GM21737 (cell line): ENCODE measurements around the gene GPR108.

Experiments used
- ATAC-seq: cut with Tn5 transposase; IDR thresholded peaks from one replicate; pipeline ENCODE4 v1.9.1; 2021; ENCODE audit warnings: mild to moderate bottlenecking, moderate library complexity; ENCODE audit not compliant: unreplicated experiment

Gene GPR108

GRCh38 chr19:6708346-6708745, 29.0 kb downstream of the GPR108 start:
- ATAC-seq = no peak

- no peak for ATAC-seq
Observed at GRCh38 chr19:6707658-6708018, 29.7 kb downstream of the GPR108 start.

- ATAC-seq = no peak
Observed at GRCh38 chr19:6707011-6707657, 30.2 kb downstream of the GPR108 start.

- ATAC-seq = no peak
Observed at GRCh38 chr19:6706633-6706958, 30.8 kb downstream of the GPR108 start.

- no peak for ATAC-seq
Observed at GRCh38 chr19:6705931-6706632, 31.3 kb downstream of the GPR108 start.

- ATAC-seq = no peak
Observed at GRCh38 chr19:6700586-6701316, 36.6 kb downstream of the GPR108 start.

- no peak for ATAC-seq
Observed at GRCh38 chr19:6699935-6700334, 37.4 kb downstream of the GPR108 start.

- no peak for ATAC-seq
Observed at GRCh38 chr19:6697291-6697690, 40.1 kb downstream of the GPR108 start.

- no peak for ATAC-seq
Observed at GRCh38 chr19:6696239-6696820, 41.0 kb downstream of the GPR108 start.

GRCh38 chr19:6694147-6694815, 43.1 kb downstream of the GPR108 start:
- no peak for ATAC-seq

- no peak for ATAC-seq
Observed at GRCh38 chr19:6693681-6694080, 43.7 kb downstream of the GPR108 start.

- no peak for ATAC-seq
Observed at GRCh38 chr19:6693056-6693471, 44.3 kb downstream of the GPR108 start.

GRCh38 chr19:6692027-6692426, 45.4 kb downstream of the GPR108 start:
- no peak for ATAC-seq

- no peak for ATAC-seq
Observed at GRCh38 chr19:6691342-6691741, 46.0 kb downstream of the GPR108 start.

GRCh38 chr19:6690160-6690885, 47.1 kb downstream of the GPR108 start:
- no peak for ATAC-seq

GRCh38 chr19:6687114-6687513, 50.3 kb downstream of the GPR108 start:
- ATAC-seq = no peak

GRCh38 chr19:6686628-6686975, 50.8 kb downstream of the GPR108 start:
- no peak for ATAC-seq

- ATAC-seq = no peak
Observed at GRCh38 chr19:6685962-6686627, 51.3 kb downstream of the GPR108 start.

- no peak for ATAC-seq
Observed at GRCh38 chr19:6685482-6685881, 51.9 kb downstream of the GPR108 start.

GRCh38 chr19:6683971-6684370, 53.4 kb downstream of the GPR108 start:
- no peak for ATAC-seq
